SU-DHL-6 (cell line): ENCODE data around the gene OSBPL2.

Experiments
- H2AFZ ChIP-seq: fragments of 200-600 bp; sonication (generic); 2 replicates; pipeline ENCODE4 v1.6.1; 2014; ENCODE audit warnings: low read depth, mild to moderate bottlenecking, moderate library complexity, mixed read lengths, antibody characterized with exemption, low read length; ENCODE audit not compliant: severe bottlenecking
- H3F3A ChIP-seq: fragments of 200-600 bp; shearing (Covaris generic); 2 replicates; pipeline ENCODE4 v1.6.0; 2016; ENCODE audit warnings: antibody characterized with exemption, mild to moderate bottlenecking; ENCODE audit not compliant: insufficient read depth
- H3K27ac ChIP-seq: fragments of 200-600 bp; sonication (generic); 2 replicates; pipeline ENCODE4 v1.5.1; 2016; ENCODE audit warnings: low read depth, mild to moderate bottlenecking, low read length, moderate library complexity, mixed read lengths
- H3K27me3 ChIP-seq: fragments of 200-600 bp; sonication (generic), shearing (Covaris generic); 2 replicates; pipeline ENCODE4 v1.6.0; 2014; ENCODE audit warnings: mild to moderate bottlenecking, low read length
- H3K36me3 ChIP-seq: fragments of 200-600 bp; sonication (generic); 2 replicates; pipeline ENCODE4 v1.6.1; 2014; ENCODE audit warnings: mild to moderate bottlenecking, low read length, mixed read lengths
- H3K4me2 ChIP-seq: fragments of 300-600, 200-600 bp; shearing (Covaris generic), sonication (generic); 2 replicates; pipeline ENCODE4 v1.6.0; 2014; ENCODE audit warnings: low read length, low read depth, mild to moderate bottlenecking; ENCODE audit not compliant: poor library complexity, severe bottlenecking
- H3K4me3 ChIP-seq: fragments of 200-600 bp; sonication (generic); 2 replicates; pipeline ENCODE4 v1.5.1; 2014; ENCODE audit warnings: antibody characterized with exemption, low read length, mild to moderate bottlenecking, mixed read lengths; ENCODE audit not compliant: insufficient read depth, poor library complexity, severe bottlenecking
- H3K79me2 ChIP-seq: fragments of 200-600 bp; sonication (generic); 2 replicates; pipeline ENCODE4 v1.6.1; 2014; ENCODE audit warnings: mild to moderate bottlenecking, low read length, moderate library complexity; ENCODE audit not compliant: insufficient read depth
- H3K9ac ChIP-seq: fragments of 200-600 bp; sonication (generic); 2 replicates; pipeline ENCODE4 v1.7.0; 2014; ENCODE audit warnings: mild to moderate bottlenecking, low read length
- H3K9me2 ChIP-seq: fragments of 200-600 bp; sonication (generic); replicated peaks from 2 replicates; pipeline ENCODE4 v1.6.1; 2014; ENCODE audit warnings: low read length; ENCODE audit not compliant: insufficient read depth
- H3K9me3 ChIP-seq: fragments of 200-600 bp; sonication (generic); 2 replicates; pipeline ENCODE4 v1.6.1; 2014; ENCODE audit warnings: low read length, mixed read lengths; ENCODE audit not compliant: insufficient read depth
- H4K20me1 ChIP-seq: fragments of 200-600 bp; sonication (generic); 2 replicates; pipeline ENCODE4 v1.6.1; 2014; ENCODE audit warnings: low read depth, mild to moderate bottlenecking, antibody characterized with exemption, low read length, moderate library complexity, mixed read lengths
- CTCF ChIP-seq: fragments of 200-600 bp; sonication (generic); IDR thresholded peaks from one replicate; pipeline ENCODE4 v1.5.1; 2017; ENCODE audit warnings: antibody characterized with exemption, mild to moderate bottlenecking, low read length, moderate library complexity; ENCODE audit not compliant: insufficient read depth, poor library complexity, severe bottlenecking
- EZH2phosphoT487 ChIP-seq: fragments of 200-600 bp; sonication (generic), shearing (Covaris generic); conservative IDR thresholded peaks from 2 replicates; pipeline ENCODE4 v1.6.1; 2018; ENCODE audit warnings: mild to moderate bottlenecking, antibody characterized with exemption, low read length, moderate library complexity, mixed read lengths

The OSBPL2 gene

GRCh38 chr20:62321521-62321948 lies 83.2 kb downstream of the OSBPL2 start:
- H2AFZ ChIP-seq: no peak overlapping the region
- no peak overlapping the region for H3K27ac ChIP-seq
- no peaks in the 10 kb centered on the region for H3K9me3 ChIP-seq
- H3K36me3 ChIP-seq: no peaks in the 10 kb centered on the region
- H4K20me1 ChIP-seq: no peaks in the 10 kb centered on the region
- H3K79me2 ChIP-seq: no peaks in the 10 kb centered on the region
- no peak overlapping the region for H3K9ac ChIP-seq
- H3K27me3 ChIP-seq: no peaks in the 10 kb centered on the region
- no peak overlapping the region for H3K4me3 ChIP-seq
- H3K4me2 ChIP-seq: no peak overlapping the region
- no peak for TF ChIP-seq EZH2phosphoT487
- TF ChIP-seq CTCF: no peak
- H3K9me2 ChIP-seq: no peaks in the 10 kb centered on the region
- H3F3A ChIP-seq: no peaks in the 10 kb centered on the region; the same call in 1 of the 2 replicates

DNA sequence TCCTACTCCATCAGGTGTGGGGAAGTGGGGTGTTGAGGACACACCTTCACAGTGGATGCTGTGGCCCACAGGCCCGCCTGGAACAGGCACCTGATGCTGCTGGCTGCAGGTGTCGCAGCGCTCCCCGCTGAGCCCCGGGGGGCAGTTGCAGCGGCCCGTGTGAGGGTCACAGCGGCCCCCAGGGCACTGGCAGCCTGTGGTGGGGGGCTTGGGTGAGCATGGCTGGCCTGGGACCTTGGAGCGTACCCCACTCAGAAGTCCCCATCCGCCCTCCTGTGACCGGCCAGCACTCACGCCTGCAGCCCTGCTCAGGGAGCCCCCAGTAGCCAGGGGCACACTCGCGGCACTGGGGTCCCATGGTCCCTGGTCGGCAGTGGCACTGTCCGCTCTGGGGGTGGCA lies 83.7 kb downstream of the OSBPL2 start:
- Histone ChIP-seq H2AFZ (no peak overlapping the region), H3K36me3 (no peaks in the 10 kb centered on the region), H3K4me3 (no peak overlapping the region), H3K9ac (no peak overlapping the region), H3K27ac (no peak overlapping the region), H3K4me2 (no peak overlapping the region), H3K79me2 (no peaks in the 10 kb centered on the region), H4K20me1 (no peaks in the 10 kb centered on the region), H3K9me3 (no peaks in the 10 kb centered on the region), H3K9me2 (no peaks in the 10 kb centered on the region), H3F3A (no peaks in the 10 kb centered on the region; the same call in 1 of the 2 replicates), H3K27me3 (no peaks in the 10 kb centered on the region)
- TF ChIP-seq CTCF (no peak), EZH2phosphoT487 (no peak)

DNA sequence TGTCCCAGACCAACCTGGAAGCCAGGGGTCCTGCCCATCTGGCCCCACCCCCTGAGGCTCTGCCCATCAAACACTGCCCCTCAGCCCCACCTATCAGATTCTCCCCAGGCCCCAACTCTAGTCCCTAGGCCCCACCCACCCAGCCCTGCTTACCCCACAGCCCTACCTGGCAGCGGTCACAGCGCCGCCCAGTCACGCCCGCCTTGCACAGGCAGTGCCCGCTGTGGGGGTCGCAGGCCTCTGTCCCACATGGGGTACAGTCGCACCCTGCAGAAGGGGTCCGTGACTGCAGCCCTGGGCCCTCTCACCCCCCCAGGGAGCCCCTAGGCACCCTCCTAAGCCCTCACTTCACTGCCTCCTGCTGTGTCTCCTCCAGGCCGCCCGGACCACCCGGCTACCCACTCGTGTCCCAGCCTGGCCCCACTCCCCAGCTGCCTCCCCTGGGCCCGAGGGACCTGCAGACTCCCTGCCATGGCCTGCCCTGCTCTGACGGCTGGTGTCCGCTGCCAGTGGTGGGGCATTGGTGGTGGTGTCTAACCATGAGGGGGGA lies 84.2 kb downstream of the OSBPL2 start:
- H2AFZ ChIP-seq: no peak overlapping the region
- H3K4me2 ChIP-seq: no peak overlapping the region
- H3K4me3 ChIP-seq: no peak overlapping the region
- H3F3A ChIP-seq: no peaks in the 10 kb centered on the region; the same call in 1 of the 2 replicates
- H4K20me1 ChIP-seq: no peaks in the 10 kb centered on the region
- H3K79me2 ChIP-seq: no peaks in the 10 kb centered on the region
- no peaks in the 10 kb centered on the region for H3K9me2 ChIP-seq
- no peaks in the 10 kb centered on the region for H3K36me3 ChIP-seq
- no peak overlapping the region for H3K27ac ChIP-seq
- no peaks in the 10 kb centered on the region for H3K9me3 ChIP-seq
- H3K9ac ChIP-seq: no peak overlapping the region
- TF ChIP-seq CTCF (no peak), EZH2phosphoT487 (no peak)
- no peaks in the 10 kb centered on the region for H3K27me3 ChIP-seq
